HEK293T (cell line): ENCODE results near the gene AP3B2.

ENCODE experiments used
- BHLHE40 ChIP-seq: fragments of 450-650 bp; IDR thresholded peaks from 2 replicates; pipeline ENCODE4 v1.6.1; 2016; ENCODE audit warnings: mild to moderate bottlenecking, moderate library complexity, borderline replicate concordance
- CTBP1 ChIP-seq: fragments of 450-650 bp; IDR thresholded peaks from 2 replicates; pipeline ENCODE4 v1.6.1; 2016; ENCODE audit warnings: borderline replicate concordance
- FOXA1 ChIP-seq: fragments of 450-650 bp; IDR thresholded peaks from 2 replicates; pipeline ENCODE4 v1.6.1; 2016; ENCODE audit warnings: mild to moderate bottlenecking
- FOXK2 ChIP-seq: fragments of 450-650 bp; IDR thresholded peaks from 2 replicates; pipeline ENCODE4 v1.6.1; 2016; ENCODE audit warnings: mild to moderate bottlenecking
- FOXM1 ChIP-seq: fragments of 450-650 bp; IDR thresholded peaks from 2 replicates; pipeline ENCODE4 v1.6.1; 2017; ENCODE audit warnings: mild to moderate bottlenecking, borderline replicate concordance
- HDGF ChIP-seq: fragments of 450-650 bp; IDR thresholded peaks from 2 replicates; pipeline ENCODE4 v1.6.1; 2017; ENCODE audit warnings: antibody characterized with exemption, borderline replicate concordance
- ZNF384 ChIP-seq: fragments of 450-650 bp; IDR thresholded peaks from 2 replicates; pipeline ENCODE4 v1.6.1; 2016
- TF ChIP-seq, protein P1 (sequence below): fragments of 450-650 bp; IDR thresholded peaks from 2 replicates; pipeline ENCODE4 v1.6.1; 2016

DNA sequence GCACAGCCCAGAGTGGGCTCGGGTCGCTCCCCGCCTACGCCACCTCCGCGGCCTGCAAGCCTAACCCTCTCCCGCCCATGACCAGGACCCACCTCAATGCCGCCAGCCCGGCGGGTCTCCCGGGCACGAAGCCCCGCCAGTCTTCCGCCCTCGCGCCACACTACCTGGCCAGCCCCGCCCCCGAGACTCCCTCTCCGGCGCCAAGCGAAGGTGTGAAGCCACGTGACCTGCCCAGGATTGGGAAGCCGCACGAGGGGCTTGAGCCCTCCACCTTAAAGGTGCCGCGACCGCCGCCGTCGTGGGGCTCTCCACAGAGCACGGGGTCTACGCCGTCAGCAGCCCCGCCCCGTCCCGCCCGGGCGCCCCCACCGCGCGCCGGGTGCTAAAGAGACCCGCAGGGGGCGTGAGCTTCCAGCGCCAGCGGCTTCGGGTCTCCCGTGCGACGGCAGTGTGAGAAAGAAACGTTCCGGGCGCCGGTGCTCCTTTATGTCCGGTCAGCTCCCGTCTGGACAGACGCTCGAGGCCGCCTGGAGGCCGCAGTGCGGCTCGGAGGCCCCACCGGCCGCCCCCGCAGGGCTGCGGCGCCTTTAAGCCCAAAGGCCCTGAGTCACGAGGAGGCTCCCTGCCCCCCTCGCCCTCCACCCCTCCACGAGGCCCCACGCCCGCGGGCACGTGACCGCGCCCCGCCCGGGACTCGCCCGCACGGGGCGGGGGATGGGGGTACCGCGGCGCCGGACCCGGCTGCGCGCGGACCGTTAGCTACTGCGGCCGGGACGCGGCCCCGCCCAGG is 62.4 kb downstream of the AP3B2 start, which contains the start of gene CPEB1:
- TF ChIP-seq CTBP1, result no peak
- 0 out of 2 replicates have a peak, but pooled peaks have one; percentile 37 for TF ChIP-seq FOXM1
- TF ChIP-seq FOXA1, result no peak
- TF ChIP-seq FOXK2, result no peak
- TF ChIP-seq BHLHE40, result no peak
- TF ChIP-seq, protein P1, sequence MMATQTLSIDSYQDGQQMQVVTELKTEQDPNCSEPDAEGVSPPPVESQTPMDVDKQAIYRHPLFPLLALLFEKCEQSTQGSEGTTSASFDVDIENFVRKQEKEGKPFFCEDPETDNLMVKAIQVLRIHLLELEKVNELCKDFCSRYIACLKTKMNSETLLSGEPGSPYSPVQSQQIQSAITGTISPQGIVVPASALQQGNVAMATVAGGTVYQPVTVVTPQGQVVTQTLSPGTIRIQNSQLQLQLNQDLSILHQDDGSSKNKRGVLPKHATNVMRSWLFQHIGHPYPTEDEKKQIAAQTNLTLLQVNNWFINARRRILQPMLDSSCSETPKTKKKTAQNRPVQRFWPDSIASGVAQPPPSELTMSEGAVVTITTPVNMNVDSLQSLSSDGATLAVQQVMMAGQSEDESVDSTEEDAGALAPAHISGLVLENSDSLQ, result no peak
- no peak for TF ChIP-seq HDGF
- no peak for TF ChIP-seq ZNF384
